Left renal cortex interstitium (tissue), 4 donors: ENCODE data around the gene NIF3L1. TPM values are rescaled to one million over a fixed set of nuclear protein-coding genes. Genes with fewer than 3 reads are reported as not detected.
"Not testable (repeated sequence)": the region's sequence is repeated elsewhere in the genome, so short reads cannot be mapped to it uniquely, and the experiment has no call there.

Experiments
- DNase-seq, 4 donors: peaks; one replicate each; pipeline ENCODE4 v3.0.0-alpha.2; 2013; ENCODE audit warnings: low read depth in 4 of 4, low spot score in 2 of 4, missing footprints in 1 of 4
- polyA plus RNA-seq, 4 donors: library from polyadenylated mRNA; unstranded; fragments of 120-200 nt; gene quantifications; one replicate each; pipeline ENCODE4 v1.2.1, GENCODE V29; 2013; ENCODE audit not compliant: insufficient read length in 4 of 4

Gene NIF3L1
- polyA plus RNA-seq, 4 donors, result 38.0 to 54.3 (median 41.6) TPM

DNA sequence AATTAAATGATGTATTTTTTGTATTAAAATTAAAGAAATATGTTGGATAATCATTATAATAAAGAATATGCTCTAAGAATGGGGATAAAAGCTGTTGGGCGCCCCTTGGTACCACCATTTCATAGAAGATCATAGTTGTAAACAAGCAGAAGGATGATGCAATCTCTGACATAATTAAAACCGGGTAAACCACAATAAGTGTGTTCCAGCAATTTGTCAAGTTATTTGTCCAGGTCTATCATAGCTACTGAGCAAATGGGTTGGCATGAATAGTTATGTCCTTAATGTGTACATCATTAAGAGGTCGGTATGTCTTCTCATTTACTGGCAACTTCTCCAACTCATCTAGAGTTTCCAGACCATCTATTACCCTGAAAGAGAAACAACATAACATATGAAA lies 18.0 kb upstream of the NIF3L1 start:
- DNase-seq, result no peak

DNA sequence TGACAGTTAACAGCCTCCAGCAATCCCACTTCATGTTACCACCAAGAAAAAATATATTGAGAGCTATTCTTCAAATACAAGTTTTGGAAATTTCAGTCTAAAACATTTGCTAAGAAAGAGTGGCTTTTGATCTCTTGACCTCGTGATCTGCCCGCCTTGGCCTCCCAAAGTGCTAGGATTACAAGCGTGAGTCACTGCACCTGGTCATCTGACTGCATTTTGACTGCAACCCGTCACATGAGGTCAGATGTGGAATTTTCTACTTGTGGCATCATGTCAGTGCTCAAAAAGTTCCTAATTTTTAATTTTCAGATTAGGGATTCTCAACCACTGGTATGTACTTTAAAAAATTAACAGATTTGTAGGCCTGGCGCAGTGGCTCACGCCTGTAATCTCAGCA lies 15.6 kb upstream of the NIF3L1 start:
- no peak for DNase-seq

DNA sequence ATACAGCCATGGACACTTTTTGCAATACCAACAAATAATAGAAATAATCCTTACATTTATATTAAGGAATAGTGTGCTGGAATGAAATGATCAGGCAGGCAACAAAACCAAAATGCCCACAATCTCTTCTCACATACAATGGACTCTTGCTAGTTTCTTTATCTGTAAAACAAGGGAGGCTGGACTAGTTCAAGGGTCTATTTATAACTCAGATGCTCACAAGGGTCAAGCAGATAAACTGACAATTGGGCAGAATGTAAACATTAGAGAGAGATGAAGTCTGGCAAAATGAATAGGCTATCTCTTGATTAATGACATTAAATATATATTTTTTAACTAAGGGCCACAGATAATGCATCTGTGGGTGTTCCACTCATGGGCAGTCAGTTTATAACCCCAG lies 11.7 kb upstream of the NIF3L1 start:
- no peak for DNase-seq

DNA sequence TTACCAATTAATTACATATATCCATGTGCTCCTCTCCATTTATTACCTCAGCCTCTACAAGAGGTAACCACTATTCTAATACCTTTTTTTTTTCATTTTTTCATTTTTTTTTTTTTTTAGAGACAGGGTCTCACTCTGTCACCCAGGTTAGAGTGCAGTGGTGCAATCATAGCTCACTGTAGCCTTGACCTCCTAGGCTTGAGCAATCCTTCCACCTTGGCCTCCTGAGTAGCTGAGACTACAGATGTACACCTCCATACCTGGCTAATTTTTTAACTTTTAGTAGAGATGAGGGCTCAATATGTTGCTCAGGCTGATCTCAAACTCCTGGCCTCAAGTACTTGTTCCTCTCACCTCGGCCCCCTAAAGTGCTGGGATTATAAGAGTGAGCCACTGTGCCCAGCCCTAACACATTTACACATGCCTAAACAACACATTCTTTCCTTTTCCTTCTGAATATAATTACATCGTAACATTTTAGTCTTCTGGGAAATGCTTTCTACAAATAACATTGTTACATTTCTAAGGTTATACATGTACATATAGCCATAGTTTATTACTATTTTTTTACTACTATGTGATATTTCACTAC lies 10.8 kb upstream of the NIF3L1 start:
- DNase-seq, result no peak

DNA sequence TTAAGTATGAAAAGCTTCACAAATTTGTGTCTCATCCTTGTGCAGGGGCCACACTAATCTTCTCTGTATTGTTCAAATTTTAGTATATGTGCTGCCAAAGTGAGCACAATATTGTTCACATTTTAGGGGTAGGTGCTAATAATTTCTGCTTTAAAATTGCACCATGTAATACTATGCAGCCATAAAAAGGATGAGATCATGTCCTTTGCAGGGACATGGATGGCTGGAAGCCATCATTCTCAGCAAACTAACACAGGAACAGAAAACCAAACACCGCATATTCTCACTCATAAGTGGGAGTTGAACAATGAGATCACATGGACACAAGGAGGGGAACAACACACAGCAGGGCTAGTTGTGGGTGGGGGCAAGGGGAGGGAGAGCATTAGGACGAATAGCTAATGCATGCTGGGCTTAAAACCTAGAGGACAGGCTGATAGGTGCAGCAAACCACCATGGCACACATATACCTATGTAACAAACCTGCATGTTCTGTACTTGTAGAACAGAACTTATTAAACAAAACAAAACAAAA lies 7.4 kb upstream of the NIF3L1 start:
- DNase-seq, result not testable (repeated sequence)

DNA sequence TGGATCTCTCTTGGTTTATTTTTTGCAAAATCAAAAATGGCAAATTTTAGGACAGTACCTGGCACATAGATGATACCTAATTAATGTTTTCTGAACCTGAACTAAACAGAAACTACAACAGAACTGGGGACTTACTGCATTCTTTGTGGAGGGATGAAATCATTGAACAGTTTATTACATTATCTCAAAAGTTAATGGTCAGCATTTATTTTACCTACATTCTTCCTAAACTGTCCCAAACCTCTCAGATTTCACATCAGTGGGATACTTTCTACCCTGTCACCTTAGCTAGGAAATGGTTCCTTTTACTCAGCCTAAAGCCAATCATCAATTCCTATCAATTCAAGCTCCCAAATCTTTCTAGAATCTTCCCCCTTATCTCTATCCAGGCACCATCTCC lies 10.3 kb downstream of the NIF3L1 start:
- DNase-seq, result no peak

DNA sequence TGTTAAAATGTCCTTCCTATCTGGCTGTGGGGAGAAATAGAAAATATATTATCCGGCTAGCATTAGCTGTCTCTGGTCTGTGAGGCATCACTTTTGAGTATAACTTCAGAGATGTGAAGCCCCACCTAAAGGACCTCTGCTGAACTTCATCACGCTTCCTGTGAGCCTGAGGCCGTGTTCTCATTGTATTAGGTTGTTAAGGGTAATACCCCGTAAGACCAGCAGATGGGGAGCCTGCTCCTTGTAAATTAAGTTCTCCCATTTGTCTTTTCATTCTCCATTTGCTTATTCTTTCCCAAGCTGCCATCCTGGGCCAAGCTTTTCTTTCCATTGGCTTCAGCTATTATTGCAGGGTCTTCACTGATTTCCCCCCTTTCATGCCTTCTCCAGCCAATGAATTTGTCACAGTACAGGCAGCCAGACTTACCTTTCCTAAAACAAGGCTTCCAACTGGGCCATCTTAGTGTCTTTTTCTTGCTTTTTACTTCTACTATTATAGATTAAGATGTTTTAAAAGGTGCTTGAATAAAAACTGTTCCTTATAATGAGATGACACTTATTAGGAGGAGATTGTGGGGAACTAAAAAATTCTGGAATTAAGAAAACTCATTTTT lies 12.4 kb downstream of the NIF3L1 start:
- peak; percentile 32 to 69 (median 48) for DNase-seq

DNA sequence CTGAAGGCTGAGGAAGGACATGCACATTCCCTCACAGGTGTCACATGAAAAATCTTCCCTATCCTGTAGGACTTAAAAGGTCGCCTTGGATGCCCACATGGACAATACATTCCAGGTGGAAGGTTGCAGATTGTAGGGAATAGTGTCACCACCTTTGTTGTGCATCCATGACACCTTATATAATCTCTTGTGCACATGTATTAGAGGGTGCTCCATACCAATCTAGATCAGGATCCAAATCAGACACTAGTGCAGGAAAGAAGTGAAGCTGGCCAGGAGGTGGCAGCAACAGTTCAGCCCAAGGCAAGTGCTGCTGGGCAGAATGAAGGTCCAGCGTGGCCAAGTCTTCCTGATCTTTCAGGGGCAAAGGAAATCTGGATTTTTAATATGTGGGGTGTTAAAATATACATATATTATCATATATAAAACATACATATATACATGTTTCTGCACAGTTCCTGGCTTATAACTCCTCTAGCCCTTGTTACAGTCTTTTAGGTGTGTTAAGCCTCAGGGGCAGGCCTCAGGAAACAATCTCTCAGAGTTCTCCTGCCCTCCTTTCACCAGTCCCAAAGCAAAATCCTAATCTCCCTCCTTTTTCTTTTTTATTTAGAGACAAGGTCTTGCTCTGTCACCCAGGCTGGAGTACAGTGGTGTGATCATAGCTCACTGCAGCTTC lies 16.6 kb downstream of the NIF3L1 start:
- DNase-seq, result peak in 2 of 4 donors; percentile 23 to 39

DNA sequence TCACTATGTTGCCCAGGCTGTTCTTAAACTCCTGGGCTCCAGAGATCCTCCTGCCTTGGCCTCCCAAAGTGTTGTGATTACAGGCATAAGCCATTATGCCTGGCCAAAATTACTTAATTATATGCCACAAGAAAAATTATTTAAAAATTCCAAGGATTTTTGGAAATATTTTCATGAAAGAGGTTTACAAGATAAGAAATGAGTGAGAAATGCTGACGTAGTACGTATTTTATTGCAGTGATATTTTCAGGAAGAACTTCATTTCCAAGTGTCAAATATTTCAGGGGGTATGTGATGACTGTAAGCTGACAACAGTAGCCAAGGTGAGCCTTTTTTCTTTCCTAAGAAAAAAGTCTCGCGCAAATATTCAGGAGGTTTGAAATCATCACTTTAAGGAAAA lies 20.8 kb downstream of the NIF3L1 start:
- no peak for DNase-seq

DNA sequence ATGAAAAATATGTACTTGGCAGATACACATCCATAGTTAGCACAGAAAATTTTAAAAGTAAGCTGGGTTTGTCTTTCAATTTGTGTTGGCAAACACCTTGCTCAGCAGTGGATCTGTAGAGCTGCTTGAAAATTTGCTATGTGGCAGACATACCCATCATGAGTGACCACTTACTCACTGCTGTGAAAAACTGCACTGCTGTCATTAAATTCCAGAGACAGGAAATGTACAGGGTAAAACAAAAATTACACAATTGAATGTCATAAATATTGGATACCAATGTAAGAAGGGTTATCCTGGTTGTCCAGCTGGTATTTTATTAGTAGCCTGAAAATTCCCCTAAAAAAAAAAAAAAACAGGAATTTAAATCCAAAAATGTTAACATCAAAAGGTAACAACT lies 24.5 kb downstream of the NIF3L1 start:
- DNase-seq, result no peak

DNA sequence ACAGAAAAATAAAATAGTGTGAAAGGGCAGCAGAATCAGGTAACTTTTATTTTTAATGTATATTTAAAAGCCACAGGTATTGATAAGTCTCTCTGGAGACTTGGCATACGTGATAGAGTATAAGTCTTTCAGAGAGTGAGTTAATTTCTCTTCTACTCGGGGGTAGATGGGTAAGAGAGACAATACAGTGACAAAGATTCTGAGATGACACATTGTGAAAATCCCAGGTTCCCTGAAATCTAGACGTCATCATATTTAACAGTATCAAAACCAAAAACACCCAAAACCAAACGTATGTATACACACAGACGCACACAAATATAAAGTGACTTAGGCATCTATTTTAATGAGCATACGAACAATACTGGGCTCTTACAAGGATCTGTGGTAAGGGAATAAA lies 33.3 kb downstream of the NIF3L1 start:
- no peak for DNase-seq

DNA sequence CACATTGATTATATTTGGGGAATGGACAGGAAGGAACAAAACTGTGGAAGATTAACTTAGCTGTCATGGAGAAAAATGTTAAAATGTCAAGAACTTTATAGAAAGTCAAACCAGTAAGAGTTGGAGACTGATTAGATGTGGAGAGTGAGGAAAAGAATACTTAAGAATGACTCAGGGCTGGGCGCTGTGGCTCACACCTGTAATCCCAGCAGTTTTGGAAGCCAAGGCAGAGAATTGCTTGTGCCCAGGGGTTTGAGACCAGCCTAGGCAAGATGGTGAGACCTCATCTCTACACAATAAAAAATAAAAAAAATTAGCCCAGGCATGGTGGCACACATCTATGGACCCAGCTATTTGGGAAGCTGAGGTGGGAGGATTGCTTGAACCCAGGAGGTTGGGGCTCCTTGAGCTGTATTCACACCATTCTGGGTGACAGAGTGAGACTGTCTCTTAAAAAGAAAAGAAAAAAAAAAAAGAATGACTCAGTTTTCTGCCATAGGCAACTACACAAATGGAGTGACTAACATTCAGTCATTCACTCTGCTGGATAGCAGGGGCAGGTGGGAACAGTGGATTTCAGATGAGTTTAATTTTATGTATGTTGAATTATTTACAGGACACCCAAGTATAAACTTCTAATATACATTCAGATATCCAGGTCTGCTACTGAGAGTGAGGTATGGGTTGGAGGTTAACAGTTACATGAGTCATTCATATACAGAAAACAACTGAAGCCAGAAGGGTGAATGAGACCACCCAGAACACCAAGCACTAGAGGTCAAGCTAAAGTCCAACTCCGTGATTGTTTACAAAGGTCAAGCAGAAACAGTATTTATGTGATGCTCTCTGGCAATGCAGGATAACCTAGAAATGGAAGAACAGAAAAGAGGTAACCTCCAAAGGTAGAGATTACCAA lies 40.4 kb downstream of the NIF3L1 start:
- DNase-seq, result no peak

DNA sequence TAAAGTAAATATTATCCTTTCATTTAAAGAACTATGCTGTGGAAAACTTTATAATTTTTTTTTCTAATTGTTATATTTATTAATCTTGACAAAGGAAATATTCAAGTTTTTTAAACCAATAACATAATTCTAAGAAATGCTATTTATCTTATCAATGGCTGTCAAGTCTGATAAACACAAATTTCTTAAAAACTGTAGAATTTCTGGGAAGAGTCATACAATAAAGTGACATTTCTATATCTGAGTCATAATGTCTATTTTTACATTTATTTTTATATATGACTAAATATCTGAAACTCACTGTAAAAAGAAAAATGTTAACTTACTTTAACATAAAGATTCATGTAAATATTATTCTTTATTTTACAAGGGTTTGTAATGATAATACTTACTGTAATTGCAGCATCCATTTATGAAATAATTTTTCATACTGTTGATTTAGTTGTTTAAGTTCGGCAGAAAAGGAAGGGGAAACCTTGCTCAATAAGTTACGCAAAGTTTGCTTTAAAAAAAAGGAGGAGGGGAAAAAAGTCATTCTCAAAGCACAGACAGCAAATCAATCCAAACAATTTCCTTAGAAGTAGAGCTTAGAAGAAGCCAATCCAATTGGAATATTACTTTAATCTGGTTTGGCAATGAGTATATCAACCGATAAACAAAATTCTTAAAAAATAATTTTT lies 41.9 kb downstream of the NIF3L1 start:
- no peak for DNase-seq

DNA sequence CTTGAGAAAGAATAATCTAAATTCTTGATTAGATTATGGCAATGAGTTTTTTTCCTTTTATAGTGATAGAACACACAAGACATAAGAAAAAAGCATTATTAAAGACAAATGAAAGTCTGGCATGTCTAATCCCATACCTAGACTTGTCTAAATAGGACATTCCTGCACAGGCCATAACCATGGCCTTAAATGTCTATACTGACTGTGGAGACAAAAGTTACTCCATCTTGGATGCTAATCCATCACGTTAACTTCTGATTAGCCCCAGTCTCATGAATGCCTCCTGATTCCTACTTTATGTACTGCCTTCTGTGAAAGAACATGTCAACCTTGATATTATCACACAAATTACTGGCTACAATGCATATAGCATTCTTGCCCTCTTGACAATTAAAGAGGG lies 50.7 kb downstream of the NIF3L1 start:
- DNase-seq, result no peak

DNA sequence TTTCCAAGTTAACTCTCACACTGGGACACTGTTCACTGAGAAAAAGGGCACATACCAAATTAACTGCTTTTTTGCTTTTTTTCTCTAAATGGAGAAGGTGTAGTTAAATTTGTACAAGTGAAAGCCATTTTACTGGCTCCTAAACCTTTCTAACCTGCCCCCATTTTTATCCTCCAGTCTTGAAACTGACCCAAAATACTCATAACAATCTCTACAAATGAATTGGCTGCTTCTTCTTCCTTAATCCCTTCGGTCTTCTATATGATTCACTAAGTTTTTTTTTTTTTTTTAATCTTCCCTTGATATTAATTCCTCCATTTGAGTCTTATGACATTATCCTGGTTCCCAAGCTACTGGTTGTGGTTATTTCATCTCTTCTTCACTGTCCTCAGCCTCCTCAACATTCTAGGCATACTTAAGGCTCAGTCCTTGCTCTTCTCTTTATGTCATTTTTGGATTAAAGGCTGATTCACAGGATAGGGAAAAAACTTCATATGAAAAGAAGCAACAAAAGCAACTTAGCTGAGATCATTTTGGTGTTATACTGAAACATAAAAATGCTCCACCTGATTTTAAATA lies 54.4 kb downstream of the NIF3L1 start:
- no peak for DNase-seq

DNA sequence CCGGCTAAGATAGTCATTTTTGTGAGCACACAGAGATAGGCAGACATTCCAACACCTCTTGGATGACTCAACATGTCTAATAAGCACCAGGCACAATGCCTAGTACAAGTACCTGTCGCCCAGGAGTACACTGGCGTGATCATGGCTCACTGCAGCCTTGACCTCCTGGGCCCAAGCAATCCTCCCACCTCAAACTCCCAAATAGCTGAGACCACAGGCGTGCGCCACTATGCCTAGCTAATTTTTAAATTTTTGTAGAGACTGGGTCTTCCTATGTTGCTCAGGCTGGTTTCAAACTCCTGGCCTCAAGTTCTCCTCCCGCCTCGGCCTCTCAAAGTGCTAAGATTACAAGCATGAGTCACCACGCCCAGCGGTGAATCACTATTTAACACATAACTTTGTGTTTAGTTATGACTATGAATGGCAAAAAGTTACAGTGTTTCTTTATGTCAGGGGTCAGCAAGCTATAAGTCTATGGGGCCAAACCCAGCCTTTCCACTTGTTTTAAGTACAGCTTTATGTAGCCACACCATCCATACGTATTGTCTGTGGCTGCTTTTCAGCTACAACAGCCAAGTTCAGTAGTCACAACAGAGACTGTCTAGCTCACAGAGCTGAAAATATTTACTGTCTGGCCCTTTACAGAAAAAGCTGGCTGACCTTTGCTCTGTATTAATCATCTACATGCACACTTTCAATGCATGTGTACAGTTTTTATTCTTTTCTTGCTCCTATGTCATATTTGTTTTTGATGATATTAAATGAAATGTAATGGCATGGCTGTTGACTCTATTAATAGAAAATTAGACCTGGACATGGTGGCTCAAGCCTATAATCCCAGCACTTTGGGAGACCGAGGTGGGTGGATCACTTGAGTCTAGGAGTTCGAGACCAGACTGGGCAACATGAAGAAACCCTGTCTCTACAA lies 55.6 kb downstream of the NIF3L1 start:
- no peak for DNase-seq

DNA sequence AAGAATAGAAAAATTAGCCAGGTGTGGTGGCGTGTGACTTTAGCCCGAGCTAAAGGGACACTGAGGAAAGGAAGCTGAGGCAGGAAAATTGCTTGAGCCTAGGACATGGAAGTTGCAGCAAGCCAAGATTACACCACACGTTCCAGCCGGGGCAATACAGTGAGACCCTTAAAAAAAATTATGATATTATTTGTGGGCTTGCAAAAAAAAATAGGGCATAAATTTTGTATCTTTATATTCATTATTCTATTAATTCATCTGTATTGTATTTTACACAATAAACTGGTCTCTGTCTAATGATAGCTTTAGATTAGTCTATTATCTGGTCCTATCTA lies 56.2 kb downstream of the NIF3L1 start:
- DNase-seq, result no peak

DNA sequence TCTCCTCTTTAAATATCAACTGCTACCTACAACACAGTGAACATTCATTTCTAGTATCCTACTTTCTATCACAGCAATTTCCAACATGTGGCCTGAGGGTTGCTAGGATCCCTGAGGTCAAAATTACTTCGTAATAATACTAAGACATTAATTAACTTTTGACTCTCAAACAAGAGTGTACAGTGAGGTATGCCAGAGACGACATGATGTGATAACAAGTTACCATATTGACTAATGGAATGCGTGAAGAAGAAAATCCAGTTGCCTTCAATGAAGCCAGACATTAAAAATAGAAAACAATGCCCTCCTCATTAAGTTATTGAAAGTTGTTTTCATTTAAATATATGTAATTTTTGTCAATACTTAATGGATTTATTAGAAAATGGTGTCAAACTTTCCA lies 61.2 kb downstream of the NIF3L1 start:
- DNase-seq, result no peak
